ENCODE results near the gene ABCC5. TPM values are rescaled to one million over a fixed set of nuclear protein-coding genes. Genes with fewer than 3 reads are reported as not detected.
A peak's percentile ranks its signal among the peaks of the same experiment; 100 is the strongest.

ABCC5 gene
- total RNA-seq, 1 experiment from 2014 or later: 151 TPM

- intact Hi-C loops (cut with micrococcal nuclease; ENCODE audit: unreplicated experiment): loop anchor here (1.0 to 2.0 kb wide), 5 partner anchors 11 to 129 kb away; partner anchors contain the start of genes ABCC5 and EIF2B5
Measured at GRCh38 chr3:184005941-184006507, 11.7 kb downstream of the ABCC5 start.

GRCh38 chr3:184004476-184004875 is 13.2 kb downstream of the ABCC5 start:
- Histone ChIP-seq H3K4me1 (replicated peaks; ENCODE audit: insufficient read depth) (peaks cover 74% of the 10 kb centered on the region), H2AFZ (no peak overlapping the region), H3K36me3 (ENCODE audit: low read depth) (peaks cover 48% of the 10 kb centered on the region), H3K79me2 (ENCODE audit: low read depth) (peaks cover 81% of the 10 kb centered on the region), H4K20me1 (ENCODE audit: insufficient read depth) (no peaks in the 10 kb centered on the region), H3F3A (ENCODE audit: insufficient read depth, low read depth) (peaks cover 69% of the 10 kb centered on the region), H3K27ac (peak overlapping the region; percentile 97), H3K4me3 (no peak overlapping the region), H3K9me2 (ENCODE audit: insufficient read depth) (no peaks in the 10 kb centered on the region), H3K4me2 (peak overlapping the region; percentile 49), H3K9me3 (ENCODE audit: insufficient read depth, low read depth) (no peaks in the 10 kb centered on the region; the same call in 1 of the 2 replicates), H3K27me3 (ENCODE audit: insufficient read depth, low read depth) (no peaks in the 10 kb centered on the region)
- CTCF ChIA-PET: no interaction called here
- intact Hi-C loops (cut with micrococcal nuclease; ENCODE audit: unreplicated experiment): no loop called here
- no peak for TF ChIP-seq CTCF (conservative IDR thresholded peaks at IDR 0.05)
- TF ChIP-seq EZH2 (IDR thresholded peaks at IDR 0.05; ENCODE audit: low read depth): no peak
- DNase-seq: peak in 1 of 2 experiments; percentile 84
- POLR2A ChIA-PET (ENCODE audit: unreplicated experiment): no interaction called here
- BruUV-seq (replicated peaks): no TSS peak

More at GRCh38 chr3:184005941-184006507, 11.7 kb downstream of the ABCC5 start:
- H3F3A ChIP-seq (ENCODE audit: insufficient read depth, low read depth): peaks cover 80% of the 10 kb centered on the region
- H3K4me3 ChIP-seq: peak overlapping the region; percentile 22; the same call in 1 of the 2 replicates
- H3K27me3 ChIP-seq (ENCODE audit: insufficient read depth, low read depth): no peaks in the 10 kb centered on the region
- peak overlapping the region; percentile 14; the same call in 1 of the 2 replicates for H2AFZ ChIP-seq
- TF ChIP-seq CTCF (conservative IDR thresholded peaks at IDR 0.05) (no peak), EZH2 (IDR thresholded peaks at IDR 0.05; ENCODE audit: low read depth) (no peak)
- H3K36me3 ChIP-seq (ENCODE audit: low read depth): peaks cover 46% of the 10 kb centered on the region
- H3K4me1 ChIP-seq (replicated peaks; ENCODE audit: insufficient read depth): peaks cover 83% of the 10 kb centered on the region
- H3K4me2 ChIP-seq: peak overlapping the region; percentile 71
- no peaks in the 10 kb centered on the region for H3K9me2 ChIP-seq (ENCODE audit: insufficient read depth)
- peak overlapping the region; percentile 97 for H3K27ac ChIP-seq
- peaks cover 81% of the 10 kb centered on the region for H3K79me2 ChIP-seq (ENCODE audit: low read depth)
- DNase-seq: peak; percentile 98 to 100
- no peaks in the 10 kb centered on the region for H3K9me3 ChIP-seq (ENCODE audit: insufficient read depth, low read depth)
- POLR2A ChIA-PET (ENCODE audit: unreplicated experiment): interaction anchor here (0.7 to 0.8 kb wide), 4 partner anchors 9 to 235 kb away, joined by 3 to 13 read pairs (median 8); partner anchors contain the start of gene EIF2B5
- BruUV-seq (replicated peaks): no TSS peak
- CTCF ChIA-PET: interaction anchor here (0.6 to 1.5 kb wide), 12 partner anchors 9 to 523 kb away, joined by 3 to 12 read pairs (median 5); partner anchors contain the start of genes ABCC5 and PARL
- H4K20me1 ChIP-seq (ENCODE audit: insufficient read depth): no peaks in the 10 kb centered on the region

GRCh38 chr3:184003187-184003967 is 14.3 kb downstream of the ABCC5 start:
- DNase-seq: peak in 1 of 2 experiments; percentile 99
- H3K4me2 ChIP-seq: peak overlapping the region; percentile 49
- POLR2A ChIA-PET (ENCODE audit: unreplicated experiment): interaction anchor here (0.5 to 1.2 kb wide), 3 partner anchors 9 to 37 kb away, joined by 3 to 8 read pairs (median 8); partner anchors contain the start of gene ABCC5

More at GRCh38 chr3:184003187-184003967, 14.3 kb downstream of the ABCC5 start:
- no peaks in the 10 kb centered on the region for H4K20me1 ChIP-seq (ENCODE audit: insufficient read depth)
- H3K9me2 ChIP-seq (ENCODE audit: insufficient read depth): no peaks in the 10 kb centered on the region
- peaks cover 68% of the 10 kb centered on the region for H3F3A ChIP-seq (ENCODE audit: insufficient read depth, low read depth)
- no TSS peak for BruUV-seq (replicated peaks)
- H3K4me1 ChIP-seq (replicated peaks; ENCODE audit: insufficient read depth): peaks cover 74% of the 10 kb centered on the region
- TF ChIP-seq CTCF (conservative IDR thresholded peaks at IDR 0.05) (no peak), EZH2 (IDR thresholded peaks at IDR 0.05; ENCODE audit: low read depth) (no peak)
- no peak overlapping the region for H2AFZ ChIP-seq
- peak overlapping the region; percentile 9; the same call in 1 of the 2 replicates for H3K4me3 ChIP-seq
- peaks cover 42% of the 10 kb centered on the region for H3K36me3 ChIP-seq (ENCODE audit: low read depth)
- CTCF ChIA-PET: no interaction called here
- intact Hi-C loops (cut with micrococcal nuclease; ENCODE audit: unreplicated experiment): no loop called here
- peaks cover 82% of the 10 kb centered on the region for H3K79me2 ChIP-seq (ENCODE audit: low read depth)
- H3K27ac ChIP-seq: peak overlapping the region; percentile 97
- H3K9me3 ChIP-seq (ENCODE audit: insufficient read depth, low read depth): no peaks in the 10 kb centered on the region; the same call in 1 of the 2 replicates
- no peaks in the 10 kb centered on the region for H3K27me3 ChIP-seq (ENCODE audit: insufficient read depth, low read depth)

Data from PC-9 (cell line).